GM21515 (cell line): ENCODE results near the gene TEAD3.

Experiments used
- ATAC-seq: cut with Tn5 transposase; IDR thresholded peaks from one replicate; pipeline ENCODE4 v1.9.1; 2021; ENCODE audit not compliant: unreplicated experiment

The TEAD3 gene

DNA sequence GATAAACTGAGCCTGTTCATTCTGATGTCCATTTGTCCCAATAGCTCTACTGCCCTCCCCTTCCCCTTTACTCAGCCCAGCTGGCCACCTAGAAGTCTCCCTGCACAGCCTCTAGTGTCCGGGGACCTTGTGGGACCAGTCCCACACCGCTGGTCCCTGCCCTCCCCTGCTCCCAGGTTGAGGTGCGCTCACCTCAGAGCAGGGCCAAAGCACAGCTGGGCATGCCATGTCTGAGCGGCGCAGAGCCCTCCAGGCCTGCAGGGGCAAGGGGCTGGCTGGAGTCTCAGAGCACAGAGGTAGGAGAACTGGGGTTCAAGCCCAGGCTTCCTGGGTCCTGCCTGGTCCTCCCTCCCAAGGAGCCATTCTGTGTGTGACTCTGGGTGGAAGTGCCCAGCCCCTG is 69.4 kb downstream of the TEAD3 start:
- no peak for ATAC-seq

DNA sequence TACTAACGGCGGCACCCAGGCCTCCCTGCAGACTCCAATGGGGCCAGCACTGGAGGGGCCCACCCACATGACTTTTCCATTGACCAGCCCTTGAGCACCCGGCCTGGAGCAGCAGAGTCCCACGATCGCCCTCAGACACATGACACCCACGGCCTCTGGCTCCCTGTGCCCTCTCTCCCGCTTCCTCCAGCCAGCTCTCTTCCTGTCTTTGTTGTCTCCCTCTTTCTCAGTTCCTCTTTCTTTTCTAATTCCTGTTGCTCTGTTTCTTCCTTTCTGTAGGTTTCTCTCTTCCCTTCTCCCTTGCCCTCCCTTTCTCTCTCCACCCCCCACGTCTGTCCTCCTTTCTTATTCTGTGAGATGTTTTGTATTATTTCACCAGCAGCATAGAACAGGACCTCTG is 70.8 kb downstream of the TEAD3 start:
- ATAC-seq = no peak

GRCh38 chr6:35425284-35425683 is 71.6 kb downstream of the TEAD3 start:
- ATAC-seq = no peak
